Measurements from ENCODE around the gene TLR2. TPM values are rescaled to one million over a fixed set of nuclear protein-coding genes. Genes with fewer than 3 reads are reported as not detected.

The TLR2 gene
- total RNA-seq, 1 donor from 2014 or later: 0.46 TPM

DNA sequence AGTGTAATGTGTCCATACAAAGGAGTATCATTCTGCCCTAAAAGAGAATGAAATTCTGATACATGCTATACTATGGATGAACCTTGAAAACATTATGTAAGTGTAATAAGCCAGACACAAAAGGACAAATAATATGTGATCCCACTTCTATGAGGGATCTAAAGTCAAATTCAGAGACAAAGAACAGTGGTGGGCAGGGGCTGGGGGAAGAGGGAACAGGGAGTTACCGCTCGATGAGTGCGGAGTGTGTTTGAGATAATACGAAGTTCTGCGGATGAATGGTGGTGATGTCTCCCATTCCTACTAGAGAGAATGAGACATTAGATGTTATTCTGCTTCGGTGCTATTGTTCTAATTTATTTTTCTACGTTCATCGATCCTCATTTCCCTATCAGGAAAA, 46.1 kb upstream of the TLR2 start:
- Mint-ChIP-seq H3K4me1 (ENCODE audit: unreplicated experiment) (no peaks in the 10 kb centered on the region), H3K4me3 (ENCODE audit: unreplicated experiment) (no peak overlapping the region), H3K36me3 (ENCODE audit: unreplicated experiment) (peaks cover 21% of the 10 kb centered on the region), H3K27me3 (ENCODE audit: unreplicated experiment) (no peaks in the 10 kb centered on the region), H3K27ac (ENCODE audit: unreplicated experiment) (no peak overlapping the region), H3K9me3 (ENCODE audit: unreplicated experiment) (no peaks in the 10 kb centered on the region)
- no peak for DNase-seq (ENCODE audit: extremely low spot score, unreplicated experiment)
- TF ChIP-seq, protein P1, sequence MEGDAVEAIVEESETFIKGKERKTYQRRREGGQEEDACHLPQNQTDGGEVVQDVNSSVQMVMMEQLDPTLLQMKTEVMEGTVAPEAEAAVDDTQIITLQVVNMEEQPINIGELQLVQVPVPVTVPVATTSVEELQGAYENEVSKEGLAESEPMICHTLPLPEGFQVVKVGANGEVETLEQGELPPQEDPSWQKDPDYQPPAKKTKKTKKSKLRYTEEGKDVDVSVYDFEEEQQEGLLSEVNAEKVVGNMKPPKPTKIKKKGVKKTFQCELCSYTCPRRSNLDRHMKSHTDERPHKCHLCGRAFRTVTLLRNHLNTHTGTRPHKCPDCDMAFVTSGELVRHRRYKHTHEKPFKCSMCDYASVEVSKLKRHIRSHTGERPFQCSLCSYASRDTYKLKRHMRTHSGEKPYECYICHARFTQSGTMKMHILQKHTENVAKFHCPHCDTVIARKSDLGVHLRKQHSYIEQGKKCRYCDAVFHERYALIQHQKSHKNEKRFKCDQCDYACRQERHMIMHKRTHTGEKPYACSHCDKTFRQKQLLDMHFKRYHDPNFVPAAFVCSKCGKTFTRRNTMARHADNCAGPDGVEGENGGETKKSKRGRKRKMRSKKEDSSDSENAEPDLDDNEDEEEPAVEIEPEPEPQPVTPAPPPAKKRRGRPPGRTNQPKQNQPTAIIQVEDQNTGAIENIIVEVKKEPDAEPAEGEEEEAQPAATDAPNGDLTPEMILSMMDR (IDR thresholded peaks at IDR 0.05): no peak

DNA sequence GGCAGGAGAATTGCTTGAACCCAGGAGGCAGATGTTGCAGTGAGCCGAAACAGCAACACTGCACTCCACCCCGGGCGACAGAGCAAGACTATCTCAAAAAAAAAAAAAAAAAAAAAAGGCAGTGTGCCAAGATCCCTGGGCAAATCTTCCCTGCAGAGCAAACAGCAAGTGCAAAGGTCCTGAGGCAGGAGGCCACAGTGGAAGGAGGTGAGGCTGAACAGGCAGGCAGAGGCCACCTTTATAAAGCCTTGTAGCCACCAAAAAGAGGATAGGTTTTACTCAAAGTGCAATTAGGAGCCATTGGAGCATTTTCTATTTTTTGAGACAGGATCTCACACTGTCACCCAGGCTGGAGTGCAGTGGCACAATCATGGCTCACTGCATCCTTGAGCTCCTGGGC, 45.1 kb upstream of the TLR2 start:
- Mint-ChIP-seq H3K9me3 (ENCODE audit: unreplicated experiment) (no peaks in the 10 kb centered on the region), H3K27me3 (ENCODE audit: unreplicated experiment) (no peaks in the 10 kb centered on the region)

GRCh38 chr4:153639833-153640802, 44.0 kb upstream of the TLR2 start:
- DNase-seq (ENCODE audit: extremely low spot score, unreplicated experiment): no peak
- no peak overlapping the region for H3K27ac Mint-ChIP-seq (ENCODE audit: unreplicated experiment)
- no peaks in the 10 kb centered on the region for H3K27me3 Mint-ChIP-seq (ENCODE audit: unreplicated experiment)
- TF ChIP-seq, protein P1 (IDR thresholded peaks at IDR 0.05): no peak
- no peaks in the 10 kb centered on the region for H3K4me1 Mint-ChIP-seq (ENCODE audit: unreplicated experiment)
- peaks cover 15% of the 10 kb centered on the region for H3K36me3 Mint-ChIP-seq (ENCODE audit: unreplicated experiment)
- no peak overlapping the region for H3K4me3 Mint-ChIP-seq (ENCODE audit: unreplicated experiment)
- peaks cover under 1% of the 10 kb centered on the region for H3K9me3 Mint-ChIP-seq (ENCODE audit: unreplicated experiment)

More for the DNA sequence above, 45.1 kb upstream of the TLR2 start:
- no peak for DNase-seq (ENCODE audit: extremely low spot score, unreplicated experiment)
- Mint-ChIP-seq H3K27ac (ENCODE audit: unreplicated experiment) (no peak overlapping the region), H3K4me1 (ENCODE audit: unreplicated experiment) (no peaks in the 10 kb centered on the region), H3K36me3 (ENCODE audit: unreplicated experiment) (peaks cover 21% of the 10 kb centered on the region), H3K4me3 (ENCODE audit: unreplicated experiment) (no peak overlapping the region)
- TF ChIP-seq, protein P1 (IDR thresholded peaks at IDR 0.05): no peak

DNA sequence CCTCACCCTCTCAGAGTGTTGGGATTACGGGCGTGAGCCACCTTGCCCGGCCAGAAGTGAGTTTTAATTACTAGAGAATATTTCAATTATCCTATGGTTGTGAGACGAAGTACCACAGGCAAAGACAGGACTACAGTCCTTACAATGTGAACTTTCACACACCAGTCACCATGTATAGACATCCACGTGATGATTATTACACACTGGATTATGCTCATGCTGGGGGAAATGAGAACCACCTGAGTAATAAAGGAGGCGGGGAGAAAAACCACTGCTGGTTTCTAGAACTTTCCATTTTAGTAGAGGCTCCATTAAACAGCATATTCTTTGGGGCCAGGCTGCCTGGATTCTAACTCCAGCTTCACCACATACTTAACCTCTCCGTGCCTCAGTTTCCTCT, 42.5 kb upstream of the TLR2 start:
- peaks cover 5% of the 10 kb centered on the region for H3K4me1 Mint-ChIP-seq (ENCODE audit: unreplicated experiment)
- TF ChIP-seq, protein P1 (IDR thresholded peaks at IDR 0.05): no peak

More for the DNA sequence above, 42.5 kb upstream of the TLR2 start:
- no peak overlapping the region for H3K27ac Mint-ChIP-seq (ENCODE audit: unreplicated experiment)
- H3K36me3 Mint-ChIP-seq (ENCODE audit: unreplicated experiment): peaks cover 4% of the 10 kb centered on the region
- H3K9me3 Mint-ChIP-seq (ENCODE audit: unreplicated experiment): peaks cover 4% of the 10 kb centered on the region
- H3K4me3 Mint-ChIP-seq (ENCODE audit: unreplicated experiment): no peak overlapping the region
- no peaks in the 10 kb centered on the region for H3K27me3 Mint-ChIP-seq (ENCODE audit: unreplicated experiment)
- DNase-seq (ENCODE audit: extremely low spot score, unreplicated experiment): no peak

All from osteocyte (in vitro differentiated cells).